K562 (cell line): ENCODE results near the gene SCLT1. TPM values are rescaled to one million over a fixed set of nuclear protein-coding genes. Genes with fewer than 3 reads are reported as not detected.
A peak's percentile ranks its signal among the peaks of the same experiment; 100 is the strongest.

ENCODE experiments used
- CC2D1A ChIP-seq: fragments of 450-650 bp; IDR thresholded peaks from 2 replicates; pipeline ENCODE4 v1.6.1; 2017; ENCODE audit warnings: mild to moderate bottlenecking
- NBN ChIP-seq: fragments of 450-650 bp; IDR thresholded peaks from 2 replicates; pipeline ENCODE4 v1.6.1; 2016; ENCODE audit warnings: low read depth, mild to moderate bottlenecking
- POLR2H ChIP-seq: IDR thresholded peaks from 2 replicates; pipeline ENCODE4 v1.6.1; 2016; ENCODE audit warnings: missing genetic modification characterization, low read depth, mild to moderate bottlenecking, control low read depth, missing compliant biosample characterization, moderate library complexity
- PRDM10 ChIP-seq: fragments of 450-650 bp; IDR thresholded peaks from 2 replicates; pipeline ENCODE4 v1.6.1; 2018; ENCODE audit not compliant: partially characterized antibody
- RERE ChIP-seq: sonication (generic); formaldehyde crosslinking; IDR thresholded peaks from 2 replicates; pipeline ENCODE4 v1.8.0; 2023; ENCODE audit warnings: missing genetic modification reagents, mild to moderate bottlenecking, borderline replicate concordance
- STAT5A ChIP-seq: IDR thresholded peaks from 2 replicates; pipeline ENCODE4 v1.6.1; 2012; ENCODE audit warnings: low read length, inconsistent platforms, borderline replicate concordance
- ZNF318 ChIP-seq, 2 experiments: fragments of 450-650 bp; IDR thresholded peaks; 2 replicates each; pipeline ENCODE4 v1.6.1; 2016; ENCODE audit warnings: mild to moderate bottlenecking in 2 of 2, borderline replicate concordance in 1 of 2, low read depth in 1 of 2, moderate library complexity in 1 of 2
- polyA plus RNA-seq, 8 experiments: library from polyadenylated mRNA; depleted of rRNA in 4 of 8; stranded (reverse) in 5 of 8; unstranded in 3 of 8; fragments of >200 nt; fragmentation: Nextera tagmentation in 2 of 8; fragmentation: Illumina TruSeq in 1 of 8; extraction: Ambion mirVana in 2 of 8; extraction: Trizol in 1 of 8; gene quantifications; 2 replicates each; pipeline versions ENCODE4 v1.2.1 to v1.2.3, GENCODE V29; 2011 to 2014; ENCODE audit warnings: inconsistent platforms in 1 of 8, missing spikeins in 1 of 8
- total RNA-seq, 7 experiments: library from RNA; depleted of rRNA in 6 of 7; stranded (reverse); fragments of >200 nt in 6 of 7; fragmentation: Illumina TruSeq in 2 of 7; extraction: Trizol in 2 of 7; gene quantifications; 2 replicates each; pipeline versions ENCODE4 v1.2.1 to v1.2.3, GENCODE V29; 2011 to 2021; ENCODE audit warnings: low replicate concordance in 1 of 7

Gene SCLT1
- total and polyA plus RNA-seq, 9 of the 15 experiments (the other 6 are each of a cell fraction or from before 2014, with no cell fraction given), result 8.0 to 31.9 (median 24.2) TPM

- TF ChIP-seq ZNF318 (IDR thresholded peaks at IDR 0.05; ENCODE audit: borderline replicate concordance in 1 of 2, low read depth in 1 of 2), result 0 out of 4 replicates have a peak, but pooled peaks of 1 of the 2 experiments have one; percentile 37
- TF ChIP-seq CC2D1A, result peak; percentile 55; the same call in 1 of the 2 replicates
- TF ChIP-seq POLR2H, result peak; percentile 74; the same call in 1 of the 2 replicates
- no peak for TF ChIP-seq RERE (CRISPR knock-in tag)
- TF ChIP-seq PRDM10, result peak; percentile 76
- TF ChIP-seq STAT5A, result 0 out of 2 replicates have a peak, but pooled peaks have one; percentile 29
- TF ChIP-seq NBN, result peak; percentile 81; the same call in 1 of the 2 replicates
These were observed 2.6 kb upstream of the SCLT1 start, which contains the start of gene C4orf33 (continued) for GRCh38 chr4:129095811-129096454.
